Midbrain (tissue), 1 donor: ENCODE measurements around the gene NIPAL1.

Experiments
- DNase-seq: peaks from one replicate; lab custom pipeline; 2025; lab: John Stamatoyannopoulos, UW

NIPAL1 gene

DNA sequence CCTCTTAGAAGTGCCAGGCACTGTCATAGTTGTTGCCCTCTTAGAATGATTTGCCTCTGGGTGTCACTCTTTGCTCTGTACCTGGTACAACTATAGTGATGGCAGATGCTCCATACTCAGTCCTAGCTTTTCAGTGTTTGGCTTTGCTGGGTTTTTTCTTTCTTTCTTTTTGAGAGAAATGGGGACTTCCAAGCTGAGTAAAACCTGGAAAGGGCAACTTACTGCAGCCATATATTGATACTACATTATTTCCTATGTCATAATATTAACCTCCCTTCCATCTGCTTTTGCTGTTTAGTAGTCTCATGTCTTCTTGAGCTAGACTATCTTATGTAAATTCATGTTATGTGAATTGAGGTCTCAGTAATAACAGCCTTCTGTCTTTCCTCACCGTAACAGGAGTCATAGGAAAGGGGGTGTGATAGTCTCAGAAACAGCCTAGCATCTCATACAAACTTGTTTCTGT lies 49.0 kb downstream of the NIPAL1 start:
- DNase-seq, result no peak

DNA sequence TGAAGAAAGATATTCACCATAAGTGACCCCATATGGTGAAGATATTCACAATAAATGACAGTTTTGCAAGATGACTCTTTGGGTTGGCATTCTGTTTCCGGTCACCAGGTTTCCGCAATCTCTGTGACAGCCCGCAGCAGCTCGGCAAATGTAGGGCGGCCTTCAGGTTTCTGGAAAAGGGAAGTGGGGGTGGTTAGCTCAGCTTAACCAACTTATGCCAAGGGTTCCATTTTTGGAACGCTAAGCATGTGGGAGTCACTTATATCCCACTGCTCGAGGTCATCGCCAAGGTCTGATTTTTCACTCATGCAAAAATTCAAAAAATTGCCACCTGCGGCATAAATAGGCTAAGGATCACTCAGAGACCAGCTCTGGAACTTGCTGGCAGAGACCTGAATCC lies 51.0 kb downstream of the NIPAL1 start:
- no peak for DNase-seq

DNA sequence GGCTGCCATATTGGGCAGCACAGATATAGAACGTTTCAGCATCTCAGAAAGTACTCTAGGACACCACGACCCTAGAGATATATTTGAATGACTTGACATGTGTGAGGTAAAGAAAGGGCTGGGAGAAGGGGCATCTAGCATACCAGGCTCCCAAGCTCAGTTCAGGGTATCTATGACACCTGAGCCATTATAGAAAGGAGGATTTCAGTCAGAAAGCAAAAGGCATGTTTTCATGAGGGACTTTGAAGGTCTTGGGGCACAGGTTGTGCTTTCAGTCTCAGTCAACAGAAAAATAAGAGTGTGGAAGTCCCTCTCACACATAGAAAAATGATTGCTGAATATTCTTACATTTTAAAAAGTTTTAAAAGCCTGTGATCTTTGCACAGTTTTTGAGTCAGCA lies 51.6 kb downstream of the NIPAL1 start:
- DNase-seq, result no peak

DNA sequence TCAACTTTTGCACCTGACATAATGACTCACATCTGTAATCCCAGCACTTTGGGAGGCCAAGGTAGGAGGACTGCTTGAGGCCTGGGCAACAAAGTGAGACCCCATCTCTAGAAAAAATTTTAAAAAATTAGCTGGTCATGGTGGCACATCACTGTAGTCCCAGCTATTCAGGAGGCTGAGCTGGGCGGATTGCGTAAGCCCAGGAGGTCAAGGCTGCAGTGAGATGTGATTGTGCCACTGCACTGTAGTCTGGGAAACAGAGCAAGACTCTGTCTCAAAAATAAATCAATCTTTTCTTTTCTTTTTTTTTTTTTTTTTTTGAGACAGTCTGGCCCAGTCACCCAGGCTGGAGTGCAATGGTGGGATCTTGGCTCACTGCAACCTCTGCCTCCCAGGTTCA lies 52.5 kb downstream of the NIPAL1 start:
- DNase-seq, result no peak

DNA sequence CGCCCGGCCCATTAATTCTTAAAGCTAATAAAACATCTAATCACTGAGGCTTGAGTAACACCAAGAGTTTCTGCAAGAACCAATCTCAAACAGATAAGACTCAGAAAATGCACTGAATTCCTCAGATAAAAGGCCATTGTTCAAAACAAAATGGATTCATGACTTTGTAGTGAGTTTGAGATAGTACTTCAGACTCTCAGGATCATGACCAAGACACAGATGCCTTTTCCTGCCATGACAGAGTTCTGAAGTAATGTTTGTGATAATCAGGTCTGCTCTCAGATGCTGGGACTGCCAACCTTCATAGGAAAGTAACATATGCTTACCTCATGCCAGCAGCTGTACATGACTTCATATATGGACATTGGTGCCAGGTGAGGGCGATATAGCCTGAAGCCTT lies 54.6 kb downstream of the NIPAL1 start:
- DNase-seq, result no peak

DNA sequence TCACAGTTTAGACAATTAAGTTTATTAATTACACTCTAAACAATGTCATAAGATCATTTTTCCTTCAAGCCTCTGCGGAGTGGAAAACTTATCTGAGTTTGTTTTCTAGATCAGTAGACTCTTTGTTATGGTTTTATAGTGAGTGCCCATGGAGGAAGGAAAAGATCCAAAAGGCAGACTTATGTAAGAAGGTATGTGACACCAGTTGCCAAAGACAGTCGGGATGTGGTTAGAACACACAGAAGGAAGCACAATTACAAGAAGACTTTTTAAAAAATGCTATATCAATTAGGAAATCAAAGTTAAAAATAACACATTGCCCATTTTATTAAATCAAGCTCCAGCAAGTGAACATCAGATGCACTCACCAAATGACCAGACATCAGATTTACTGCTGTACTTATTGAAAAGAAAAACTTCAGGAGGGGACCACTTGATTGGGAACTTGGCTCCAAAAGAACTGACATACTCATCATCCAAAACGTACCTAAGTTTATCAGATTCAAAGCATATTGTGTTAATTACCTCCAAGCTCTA lies 57.1 kb downstream of the NIPAL1 start:
- no peak for DNase-seq

DNA sequence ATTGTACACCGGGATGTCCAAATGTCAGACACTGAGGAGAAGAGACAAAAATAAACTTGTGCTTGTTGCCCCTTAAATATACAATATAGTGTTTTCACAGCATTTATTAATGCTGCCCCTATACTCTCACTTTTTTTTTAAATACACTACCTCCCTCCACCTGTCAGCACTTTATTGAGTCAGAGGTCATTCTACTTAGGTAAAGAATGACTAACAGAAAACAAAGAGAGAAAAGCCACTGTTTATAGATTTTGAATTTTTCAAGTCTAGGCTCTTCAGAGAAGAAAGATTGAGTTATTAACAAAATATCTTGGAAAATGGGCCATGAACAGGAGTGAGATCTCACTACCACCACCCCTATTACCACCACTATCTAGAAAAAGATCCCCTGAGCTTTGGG lies 58.1 kb downstream of the NIPAL1 start:
- DNase-seq, result no peak

DNA sequence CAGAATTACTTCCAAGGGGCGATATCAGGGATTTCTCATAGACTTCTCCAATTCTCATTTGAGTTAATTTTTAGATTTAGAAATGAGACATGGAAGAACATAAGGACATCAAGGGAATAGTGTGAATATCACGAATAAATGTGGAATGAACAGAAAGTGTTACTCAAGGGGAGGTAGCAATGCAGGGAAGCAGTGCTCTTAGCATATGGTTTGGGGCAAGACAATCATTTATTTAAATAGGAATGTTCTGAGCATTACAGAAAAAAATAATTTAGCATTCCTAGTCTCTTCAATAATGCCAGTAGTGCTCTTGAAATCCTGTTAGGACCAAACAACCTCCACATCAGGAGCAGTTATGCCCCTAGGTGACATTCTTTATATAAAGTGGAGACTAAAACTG lies 61.9 kb downstream of the NIPAL1 start:
- DNase-seq, result no peak

DNA sequence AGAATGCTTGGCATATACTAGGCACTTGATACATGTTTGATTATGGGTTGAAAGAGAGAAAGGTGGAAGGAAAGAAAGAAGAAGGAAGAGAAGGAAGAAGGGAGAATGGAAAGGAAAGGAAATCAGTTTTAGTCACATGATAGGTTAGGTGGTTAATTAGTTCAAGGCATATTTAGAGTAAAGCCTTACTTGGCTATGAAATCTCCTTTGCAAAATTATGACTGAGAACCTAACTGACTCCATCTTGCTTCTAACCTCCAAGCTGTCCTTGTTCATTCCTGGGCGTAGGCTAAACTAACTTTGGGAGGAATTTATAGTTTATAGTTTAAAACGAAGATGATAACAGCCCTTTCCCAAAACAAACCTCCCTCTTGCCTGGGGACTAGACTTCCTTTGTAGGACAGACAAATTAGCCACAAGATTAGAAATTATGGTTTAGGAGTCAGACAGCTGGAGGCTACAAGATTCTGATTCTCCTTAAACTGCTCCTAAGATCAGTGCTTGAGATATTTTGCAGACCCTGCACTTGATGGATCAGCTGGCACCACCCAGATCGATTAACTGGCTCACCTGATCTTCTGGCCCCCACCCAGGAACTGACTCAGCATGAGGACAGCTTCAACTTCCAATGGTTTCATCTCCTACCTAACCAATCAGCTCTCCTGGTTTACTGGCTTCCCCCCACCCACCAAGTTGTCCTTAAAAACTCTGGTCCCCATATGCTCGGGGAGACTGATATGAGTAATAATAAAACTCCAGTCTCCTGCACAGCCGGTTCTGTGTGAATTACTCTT lies 62.5 kb downstream of the NIPAL1 start:
- no peak for DNase-seq

DNA sequence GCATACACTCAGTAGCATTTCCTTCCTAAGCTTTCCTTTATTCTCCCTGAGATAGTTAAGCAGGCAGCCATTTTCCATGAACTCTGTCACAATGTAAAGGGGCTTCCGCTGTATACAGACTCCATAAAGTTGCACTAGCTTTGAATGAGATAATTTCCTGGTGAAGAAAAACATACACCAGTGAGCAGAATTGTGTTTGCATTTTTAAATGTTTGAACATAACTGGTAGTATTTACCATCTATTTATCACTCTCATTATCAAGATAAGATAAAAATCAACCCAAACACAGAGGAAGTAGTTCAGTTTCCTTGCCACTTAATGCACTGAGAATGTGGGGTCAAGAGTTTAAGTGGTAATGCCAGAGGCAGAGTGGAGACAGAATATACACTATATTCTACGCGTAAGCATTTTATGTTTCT lies 63.4 kb downstream of the NIPAL1 start:
- no peak for DNase-seq

DNA sequence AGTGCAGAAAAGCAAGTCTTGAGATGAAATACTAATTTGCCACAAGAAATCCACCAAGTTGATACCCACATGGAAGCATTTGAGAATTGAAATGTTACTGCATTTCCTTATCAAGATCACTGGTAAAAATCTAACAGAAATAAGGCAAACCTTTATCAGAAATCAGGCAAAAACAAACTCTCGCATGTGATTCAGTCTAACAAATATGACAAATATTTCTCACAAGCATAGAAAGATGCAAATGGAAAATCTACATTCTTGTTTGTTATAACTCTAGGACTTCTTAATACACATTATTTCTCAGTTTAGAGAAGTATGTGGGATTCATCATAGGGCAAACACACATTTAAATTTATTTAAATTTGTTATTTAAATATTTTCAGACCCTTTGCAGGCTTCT lies 64.6 kb downstream of the NIPAL1 start:
- DNase-seq, result no peak

DNA sequence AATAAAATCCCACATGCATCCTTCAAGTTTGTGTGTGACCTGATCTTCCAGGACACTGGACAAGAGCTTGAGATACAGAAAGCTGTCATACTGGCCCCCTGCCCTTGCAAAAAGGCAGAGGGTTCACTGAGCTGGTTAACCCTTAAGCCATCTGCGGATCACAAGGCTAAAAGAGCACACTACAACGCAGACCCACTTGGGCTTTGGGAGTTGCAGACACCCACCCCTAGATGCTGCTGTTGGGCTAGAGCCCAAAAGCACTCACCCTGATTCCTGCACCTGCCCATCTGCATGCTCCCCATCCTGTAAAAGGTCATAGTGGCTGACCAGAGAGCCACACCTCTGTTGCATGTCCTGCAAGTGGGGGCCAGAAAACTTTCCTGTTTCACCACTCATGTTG lies 66.4 kb downstream of the NIPAL1 start:
- no peak for DNase-seq

DNA sequence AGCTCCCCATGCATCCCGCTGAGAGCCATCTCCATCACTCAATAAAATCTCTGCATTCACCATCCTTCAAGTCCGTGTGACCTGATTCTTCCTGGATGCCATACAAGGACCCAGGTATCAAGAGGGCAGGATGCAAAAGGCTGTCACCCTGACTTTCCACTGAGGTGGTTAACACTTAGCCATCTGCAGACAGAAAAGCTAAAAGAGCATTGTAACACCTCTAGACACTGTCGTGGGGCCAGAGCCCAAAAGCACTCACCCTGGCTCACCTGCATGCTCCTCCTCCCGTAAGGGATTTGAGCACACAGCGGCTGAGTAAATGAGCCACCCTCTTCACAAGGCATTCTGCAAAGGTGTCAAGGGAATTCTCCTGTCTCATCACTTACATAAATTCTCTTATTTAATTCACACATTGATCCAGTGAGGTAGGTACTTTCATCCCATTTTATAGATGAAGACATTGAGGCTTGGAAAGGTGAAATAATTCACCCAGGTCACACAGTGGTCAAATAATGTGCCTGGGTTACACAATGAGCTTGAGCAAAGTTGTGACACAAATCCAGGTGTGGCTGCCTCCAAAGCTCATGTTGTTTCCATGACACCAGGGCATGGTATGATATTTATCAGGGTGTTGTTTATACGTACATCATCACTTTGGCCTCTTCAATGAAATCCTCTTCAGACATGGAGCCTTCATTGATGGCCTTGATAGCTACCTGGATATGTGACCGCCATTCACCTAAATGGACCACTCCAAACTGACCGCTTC lies 69.4 kb downstream of the NIPAL1 start:
- no peak for DNase-seq
